ENCODE data around the gene TRPM1.

DNA sequence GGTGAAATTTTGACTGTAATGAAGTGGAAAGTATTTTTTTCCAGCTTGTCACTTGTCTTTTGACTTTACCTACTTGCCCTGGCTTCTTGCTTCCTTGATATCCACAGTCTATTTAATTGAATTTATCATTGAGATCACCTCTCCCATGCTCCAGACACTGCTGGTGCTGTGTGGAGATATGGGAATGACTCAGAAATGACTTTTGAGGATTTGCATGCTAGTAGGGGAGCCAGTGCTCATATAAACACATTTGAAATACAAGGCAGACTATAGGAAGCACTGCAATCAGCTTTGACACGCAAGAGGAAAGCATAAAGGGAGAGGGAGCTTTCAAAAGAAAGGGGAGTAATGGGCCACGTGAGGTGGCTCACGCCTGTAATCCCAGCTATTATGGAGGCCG lies 7.3 kb upstream of the TRPM1 start:
- TF ChIP-seq, protein P1, sequence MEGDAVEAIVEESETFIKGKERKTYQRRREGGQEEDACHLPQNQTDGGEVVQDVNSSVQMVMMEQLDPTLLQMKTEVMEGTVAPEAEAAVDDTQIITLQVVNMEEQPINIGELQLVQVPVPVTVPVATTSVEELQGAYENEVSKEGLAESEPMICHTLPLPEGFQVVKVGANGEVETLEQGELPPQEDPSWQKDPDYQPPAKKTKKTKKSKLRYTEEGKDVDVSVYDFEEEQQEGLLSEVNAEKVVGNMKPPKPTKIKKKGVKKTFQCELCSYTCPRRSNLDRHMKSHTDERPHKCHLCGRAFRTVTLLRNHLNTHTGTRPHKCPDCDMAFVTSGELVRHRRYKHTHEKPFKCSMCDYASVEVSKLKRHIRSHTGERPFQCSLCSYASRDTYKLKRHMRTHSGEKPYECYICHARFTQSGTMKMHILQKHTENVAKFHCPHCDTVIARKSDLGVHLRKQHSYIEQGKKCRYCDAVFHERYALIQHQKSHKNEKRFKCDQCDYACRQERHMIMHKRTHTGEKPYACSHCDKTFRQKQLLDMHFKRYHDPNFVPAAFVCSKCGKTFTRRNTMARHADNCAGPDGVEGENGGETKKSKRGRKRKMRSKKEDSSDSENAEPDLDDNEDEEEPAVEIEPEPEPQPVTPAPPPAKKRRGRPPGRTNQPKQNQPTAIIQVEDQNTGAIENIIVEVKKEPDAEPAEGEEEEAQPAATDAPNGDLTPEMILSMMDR (IDR thresholded peaks at IDR 0.05) = no peak
- TF ChIP-seq POLR2A (IDR thresholded peaks at IDR 0.05) = no peak

Data from adrenal gland (tissue), 5 donors.